VCaP (cell line): ENCODE measurements around the gene BGN.

ENCODE experiments used
- H3K27ac ChIP-seq: fragments of 450-650 bp; 2 replicates; pipeline ENCODE4 v1.5.1; 2017
- CTCF ChIP-seq: fragments of 450-650 bp; conservative IDR thresholded peaks from 2 replicates; pipeline ENCODE4 v1.5.1; 2017; ENCODE audit warnings: mild to moderate bottlenecking, moderate library complexity

Gene BGN

GRCh38 chrX:153499876-153500275 lies 5.1 kb downstream of the BGN start:
- no peak for TF ChIP-seq CTCF
- H3K27ac ChIP-seq: no peak overlapping the region

- TF ChIP-seq CTCF: no peak
- H3K27ac ChIP-seq: no peak overlapping the region
Measured at GRCh38 chrX:153500676-153501280, 6.0 kb downstream of the BGN start.

GRCh38 chrX:153501530-153501929 lies 6.8 kb downstream of the BGN start:
- TF ChIP-seq CTCF: no peak
- H3K27ac ChIP-seq: no peak overlapping the region

GRCh38 chrX:153502131-153502530 lies 7.4 kb downstream of the BGN start:
- TF ChIP-seq CTCF: no peak
- H3K27ac ChIP-seq: no peak overlapping the region

- TF ChIP-seq CTCF: no peak
- no peak overlapping the region for H3K27ac ChIP-seq
Measured at GRCh38 chrX:153502796-153503195, 8.0 kb downstream of the BGN start.

GRCh38 chrX:153504445-153505016 lies 9.8 kb downstream of the BGN start:
- no peak for TF ChIP-seq CTCF
- H3K27ac ChIP-seq: no peak overlapping the region

- no peak overlapping the region for H3K27ac ChIP-seq
- no peak for TF ChIP-seq CTCF
Measured at GRCh38 chrX:153505361-153505760, 10.6 kb downstream of the BGN start.
